B cell (primary cell): ENCODE measurements around the gene DHH. TPM values are rescaled to one million over a fixed set of nuclear protein-coding genes. Genes with fewer than 3 reads are reported as not detected.

Experiments used
- ATAC-seq: fragments of 200-7000 bp; cut with Tn5 transposase; one replicate; pipeline ENCODE4 v1.10.0; 2021; ENCODE audit warnings: low read depth, mild to moderate bottlenecking, moderate number of reproducible peaks, moderate library complexity
- CTCF ChIA-PET: fragments of 350-600 bp; sonication (Branson Sonifier 250); formaldehyde crosslinking; loops from one replicate; lab custom pipeline; 2021; ENCODE audit warnings: antibody characterized with exemption, inconsistent platforms; lab: Charles Lee
- POLR2A ChIA-PET: fragments of 350-600 bp; sonication (Branson Sonifier 250); formaldehyde crosslinking; loops from one replicate; lab custom pipeline; 2021; ENCODE audit warnings: antibody characterized with exemption; lab: Charles Lee
- DNase-seq: peaks from one replicate; pipeline ENCODE4 v3.0.0; 2013
- H2AFZ ChIP-seq: 2 replicates; pipeline ENCODE4 v1.6.1; 2012; ENCODE audit warnings: mild to moderate bottlenecking, low read depth, low read length; ENCODE audit not compliant: insufficient read depth, poor library complexity, severe bottlenecking
- H3K27ac ChIP-seq, 2 donors: 1 replicate in 1 of 2; 2 replicates in 1 of 2; pipeline ENCODE4 v1.5.1; 2012 to 2013; ENCODE audit warnings: low read length in 2 of 2, mild to moderate bottlenecking in 2 of 2, moderate library complexity in 1 of 2
- H3K27me3 ChIP-seq, 4 experiments: fragments of 200-600 bp in 1 of 4; sonication (generic) in 1 of 4; replicated peaks in 1 of 4; 1 replicate in 2 of 4; 2 replicates in 2 of 4; pipeline versions ENCODE4 v1.6.1 to v1.7.0; 2013 to 2016; ENCODE audit warnings: low read length in 3 of 4, mild to moderate bottlenecking in 2 of 4, mixed read lengths in 1 of 4, moderate library complexity in 1 of 4; ENCODE audit not compliant: insufficient read depth in 4 of 4, control insufficient read depth in 3 of 4; ENCODE audit errors: control extremely low read depth in 1 of 4
- H3K36me3 ChIP-seq, 2 experiments: replicated peaks in 1 of 2; 1 replicate in 1 of 2; 2 replicates in 1 of 2; pipeline versions ENCODE4 v1.6.1 to v1.7.1; 2013; ENCODE audit warnings: low read length in 1 of 2; ENCODE audit not compliant: insufficient read depth in 2 of 2, control insufficient read depth in 1 of 2; ENCODE audit errors: control extremely low read depth in 1 of 2, extremely low read depth in 1 of 2
- H3K4me1 ChIP-seq, 2 donors: fragments of 200-600 bp in 1 of 2; sonication (generic) in 1 of 2; 1 replicate in 1 of 2; 2 replicates in 1 of 2; pipeline versions ENCODE4 v1.5.1 to v1.6.1; 2013 to 2017; ENCODE audit warnings: low read length in 2 of 2; ENCODE audit not compliant: control insufficient read depth in 2 of 2, insufficient read depth in 2 of 2
- H3K4me2 ChIP-seq: replicated peaks from 2 replicates; pipeline ENCODE3; 2012; ENCODE audit warnings: mild to moderate bottlenecking, low read depth, low read length; ENCODE audit not compliant: poor library complexity, severe bottlenecking
- H3K4me3 ChIP-seq, 5 experiments: fragments of 200-600 bp in 1 of 5; sonication (generic) in 1 of 5; 1 replicate in 3 of 5; 2 replicates in 2 of 5; pipeline versions ENCODE4 v1.5.1 to v1.7.0; 2011 to 2016; ENCODE audit warnings: low read length in 4 of 5, mild to moderate bottlenecking in 4 of 5, low read depth in 2 of 5, control low read depth in 1 of 5, moderate library complexity in 1 of 5; ENCODE audit not compliant: insufficient read depth in 1 of 5; ENCODE audit errors: control extremely low read depth in 1 of 5, extremely low read depth in 1 of 5
- H3K79me2 ChIP-seq: fragments of 200-600 bp; sonication (generic); one replicate; pipeline ENCODE4 v1.6.0; 2016; ENCODE audit warnings: low read length; ENCODE audit not compliant: control insufficient read depth, insufficient read depth
- H3K9ac ChIP-seq: fragments of 200-600 bp; sonication (generic); 2 replicates; pipeline ENCODE4 v1.6.1; 2017; ENCODE audit warnings: mild to moderate bottlenecking, low read length, moderate library complexity
- H3K9me3 ChIP-seq, 3 donors: one replicate each; pipeline versions ENCODE4 v1.6.1 to v1.7.1; 2013; ENCODE audit warnings: low read length in 2 of 3; ENCODE audit not compliant: control insufficient read depth in 2 of 3, insufficient read depth in 1 of 3; ENCODE audit errors: control extremely low read depth in 1 of 3
- H4K20me1 ChIP-seq: 2 replicates; pipeline ENCODE4 v1.6.0; 2012; ENCODE audit warnings: mild to moderate bottlenecking, low read length; ENCODE audit not compliant: insufficient read depth, control insufficient read depth, poor library complexity, severe bottlenecking
- H3K27ac Mint-ChIP-seq: one replicate; pipeline ENCODE4 v1.8.0; 2021; ENCODE audit warnings: mixed read lengths
- H3K27me3 Mint-ChIP-seq: one replicate; pipeline ENCODE4 v1.8.0; 2021; ENCODE audit warnings: mixed read lengths
- H3K4me1 Mint-ChIP-seq: one replicate; pipeline ENCODE4 v1.8.0; 2021; ENCODE audit warnings: mixed read lengths
- H3K4me3 Mint-ChIP-seq: one replicate; pipeline ENCODE4 v1.8.0; 2021; ENCODE audit warnings: mixed read lengths
- H3K9me3 Mint-ChIP-seq: one replicate; pipeline ENCODE4 v1.8.0; 2022; ENCODE audit warnings: mixed read lengths; ENCODE audit not compliant: insufficient read depth
- CTCF ChIP-seq: fragments of 200-600 bp; IDR thresholded peaks from one replicate; pipeline ENCODE4 v1.8.0; 2022; ENCODE audit warnings: antibody characterized with exemption, mild to moderate bottlenecking
- EZH2 ChIP-seq: IDR thresholded peaks from 2 replicates; pipeline ENCODE4 v1.6.1; 2012; ENCODE audit warnings: borderline replicate concordance, low read depth, mild to moderate bottlenecking, moderate library complexity, low read length; ENCODE audit not compliant: insufficient read depth, poor library complexity, severe bottlenecking
- WGBS: methylation state at CpG from one replicate; pipeline ENCODE4 v1.1.5; 2013; ENCODE audit warnings: missing lambda C conversion rate; ENCODE audit not compliant: insufficient coverage; 5-methylcytosine and 5-hydroxymethylcytosine counted together
- intact Hi-C: fragments of 100-400 bp; cut with micrococcal nuclease; formaldehyde crosslinking; loops from one replicate; pipeline ENCODE4 v1.10.0; 2022
- polyA plus RNA-seq: library from polyadenylated mRNA; depleted of rRNA; stranded (reverse); fragments of >200 nt; gene quantifications from 2 replicates; pipeline ENCODE4 v1.2.3, GENCODE V29; 2012
- total RNA-seq, 2 donors: library from RNA; stranded (reverse); fragments of 120-200 nt in 1 of 2; gene quantifications; 1 replicate in 1 of 2; 2 replicates in 1 of 2; pipeline versions ENCODE4 v1.2.3 to v1.2.4, GENCODE V29; 2013 to 2022

Gene DHH
- total and polyA plus RNA-seq, 2 donors (not counting 1 experiment from before 2014, with no cell fraction given), result 0.07 to 0.81 TPM

GRCh38 chr12:49104822-49105221, 10.2 kb upstream of the DHH start:
- Histone ChIP-seq H3K79me2 (peaks cover 34% of the 10 kb centered on the region), H3K4me2 (no peak overlapping the region), H3K36me3 (peaks cover 0 to 73% of the 10 kb centered on the region in 2 experiments), H3K27ac (no peak overlapping the region), H3K9ac (no peak overlapping the region), H3K27me3 (no peaks in the 10 kb centered on the region), H3K9me3 (no peaks in the 10 kb centered on the region), H2AFZ (no peak overlapping the region), H3K4me1 (peaks cover 11 to 15% of the 10 kb centered on the region in 2 donors), H4K20me1 (peaks cover 49% of the 10 kb centered on the region), H3K4me3 (no peak overlapping the region)
- 38% methylated on average over 2 of the region's 3 CpGs for WGBS
- DNase-seq (no peak), ATAC-seq (no peak)
- Mint-ChIP-seq H3K27ac (no peak overlapping the region), H3K4me1 (peaks cover 36% of the 10 kb centered on the region), H3K27me3 (no peaks in the 10 kb centered on the region), H3K9me3 (no peaks in the 10 kb centered on the region), H3K4me3 (no peak overlapping the region)
- intact Hi-C loops, result no loop called here
- TF ChIP-seq CTCF, result no peak
- no peak for TF ChIP-seq EZH2
- CTCF ChIA-PET, result interaction anchor here (0.7 to 17.6 kb wide), 8 partner anchors 7 to 129 kb away, joined by 3 to 193 read pairs (median 4); partner anchors contain the start of genes DHH and TUBA1B
- POLR2A ChIA-PET, result interaction anchor here (0.5 to 0.6 kb wide), 2 partner anchors 86 to 497 kb away, joined by 3 to 4 read pairs; no protein-coding TSS in a partner anchor

- intact Hi-C loops, result no loop called here
- H2AFZ ChIP-seq, result no peak overlapping the region
- no peak overlapping the region for H3K27ac ChIP-seq
- WGBS, result no CpG with 5 or more reads among the region's 6 CpGs
- DNase-seq (no peak), ATAC-seq (no peak)
- no peak overlapping the region for H3K9ac ChIP-seq
- Mint-ChIP-seq H3K9me3 (no peaks in the 10 kb centered on the region), H3K4me3 (no peak overlapping the region), H3K27me3 (peaks cover 4% of the 10 kb centered on the region), H3K4me1 (peaks cover 2% of the 10 kb centered on the region), H3K27ac (no peak overlapping the region)
- no peaks in the 10 kb centered on the region for H3K4me1 ChIP-seq
- peaks cover 0 to 59% of the 10 kb centered on the region in 2 experiments for H3K36me3 ChIP-seq
- H3K4me3 ChIP-seq, result no peak overlapping the region
- TF ChIP-seq EZH2 (no peak), CTCF (no peak)
- peaks cover 0 to under 1% (median 0%) of the 10 kb centered on the region in 4 experiments for H3K27me3 ChIP-seq
- H3K79me2 ChIP-seq, result peaks cover under 1% of the 10 kb centered on the region
- H3K9me3 ChIP-seq, result no peaks in the 10 kb centered on the region
- H4K20me1 ChIP-seq, result peaks cover 36% of the 10 kb centered on the region
- POLR2A ChIA-PET, result no interaction called here
- no peak overlapping the region for H3K4me2 ChIP-seq
- CTCF ChIA-PET, result interaction anchor here (0.9 to 17.6 kb wide), 8 partner anchors 8 to 134 kb away, joined by 3 to 199 read pairs (median 34); partner anchors contain the start of genes LMBR1L and TUBA1B
Observed at GRCh38 chr12:49100380-49100779, 5.8 kb upstream of the DHH start.
